GM06990 (cell line): Measurements from ENCODE around the gene STRBP.

Experiments used
- DNase-seq: peaks from one replicate; pipeline ENCODE4 v3.0.0-alpha.2; 2011; ENCODE audit not compliant: insufficient read length; ENCODE audit errors: extremely low read depth
- H3K27me3 ChIP-seq: replicated peaks from 2 replicates; pipeline ENCODE4 v1.6.0; 2011; ENCODE audit warnings: low read length; ENCODE audit not compliant: control insufficient read depth, insufficient read depth
- H3K36me3 ChIP-seq: 2 replicates; pipeline ENCODE4 v1.5.1; 2011; ENCODE audit warnings: low read length; ENCODE audit not compliant: control insufficient read depth, insufficient read depth
- H3K4me3 ChIP-seq: replicated peaks from 2 replicates; pipeline ENCODE4 v1.5.1; 2011; ENCODE audit warnings: low read depth, mild to moderate bottlenecking, control low read depth, low read length
- TF ChIP-seq, protein P1 (sequence below): IDR thresholded peaks from 2 replicates; pipeline ENCODE4 v1.5.1; 2011; ENCODE audit warnings: low read length, control low read depth, mild to moderate bottlenecking, inconsistent platforms; ENCODE audit not compliant: insufficient read depth, poor library complexity, severe bottlenecking

The STRBP gene

DNA sequence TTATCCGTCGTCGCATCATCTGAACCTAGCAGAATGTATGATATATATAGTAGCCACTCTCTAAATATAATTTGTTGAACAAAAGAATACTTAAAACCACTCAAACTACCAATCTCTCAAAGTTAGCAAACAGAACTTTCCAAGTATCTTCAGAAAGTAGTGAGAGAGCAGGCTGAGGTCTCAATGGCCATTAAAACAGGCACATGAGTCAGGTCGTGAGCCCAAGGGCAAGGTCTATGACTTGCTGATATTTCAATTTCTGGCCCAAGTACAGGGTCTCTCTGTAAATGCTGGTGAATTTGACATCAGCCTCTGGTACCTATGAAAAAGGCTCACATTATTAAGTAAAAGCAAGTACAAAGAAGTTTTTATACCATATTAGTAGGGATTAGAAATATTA lies 139.8 kb downstream of the STRBP start:
- Histone ChIP-seq H3K36me3 (peaks cover 6% of the 10 kb centered on the region), H3K27me3 (no peaks in the 10 kb centered on the region), H3K4me3 (no peak overlapping the region)
- no peak for DNase-seq
- TF ChIP-seq, protein P1, sequence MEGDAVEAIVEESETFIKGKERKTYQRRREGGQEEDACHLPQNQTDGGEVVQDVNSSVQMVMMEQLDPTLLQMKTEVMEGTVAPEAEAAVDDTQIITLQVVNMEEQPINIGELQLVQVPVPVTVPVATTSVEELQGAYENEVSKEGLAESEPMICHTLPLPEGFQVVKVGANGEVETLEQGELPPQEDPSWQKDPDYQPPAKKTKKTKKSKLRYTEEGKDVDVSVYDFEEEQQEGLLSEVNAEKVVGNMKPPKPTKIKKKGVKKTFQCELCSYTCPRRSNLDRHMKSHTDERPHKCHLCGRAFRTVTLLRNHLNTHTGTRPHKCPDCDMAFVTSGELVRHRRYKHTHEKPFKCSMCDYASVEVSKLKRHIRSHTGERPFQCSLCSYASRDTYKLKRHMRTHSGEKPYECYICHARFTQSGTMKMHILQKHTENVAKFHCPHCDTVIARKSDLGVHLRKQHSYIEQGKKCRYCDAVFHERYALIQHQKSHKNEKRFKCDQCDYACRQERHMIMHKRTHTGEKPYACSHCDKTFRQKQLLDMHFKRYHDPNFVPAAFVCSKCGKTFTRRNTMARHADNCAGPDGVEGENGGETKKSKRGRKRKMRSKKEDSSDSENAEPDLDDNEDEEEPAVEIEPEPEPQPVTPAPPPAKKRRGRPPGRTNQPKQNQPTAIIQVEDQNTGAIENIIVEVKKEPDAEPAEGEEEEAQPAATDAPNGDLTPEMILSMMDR = no peak

DNA sequence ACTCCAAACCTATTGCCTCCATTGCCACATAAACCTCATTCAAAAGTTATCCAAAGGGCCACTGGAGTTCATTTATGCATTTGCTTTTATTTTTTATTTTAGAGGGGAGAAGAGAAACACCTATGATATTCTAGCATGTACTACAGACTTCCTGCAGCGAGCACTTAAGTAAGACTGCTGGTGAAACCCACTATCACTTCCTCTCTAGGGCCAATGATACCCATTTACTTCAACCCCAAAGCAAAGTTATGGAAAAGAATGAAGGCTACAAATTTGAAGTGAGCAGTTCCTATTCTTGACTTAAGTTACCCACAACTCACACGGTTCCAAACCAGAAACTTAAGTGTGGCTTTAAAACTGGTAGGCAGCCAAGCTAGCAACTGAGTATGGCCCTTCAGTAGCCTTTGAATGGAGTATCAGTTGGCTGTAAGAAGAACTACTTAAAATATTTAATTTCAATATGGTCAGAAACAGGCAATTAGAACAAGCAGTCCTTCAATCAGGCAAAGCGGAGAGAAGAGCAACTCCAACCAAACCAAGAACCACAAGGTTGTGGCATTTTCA lies 140.8 kb downstream of the STRBP start:
- TF ChIP-seq, protein P1 = no peak
- Histone ChIP-seq H3K27me3 (no peaks in the 10 kb centered on the region), H3K4me3 (no peak overlapping the region), H3K36me3 (peaks cover 5% of the 10 kb centered on the region)
- DNase-seq = no peak

DNA sequence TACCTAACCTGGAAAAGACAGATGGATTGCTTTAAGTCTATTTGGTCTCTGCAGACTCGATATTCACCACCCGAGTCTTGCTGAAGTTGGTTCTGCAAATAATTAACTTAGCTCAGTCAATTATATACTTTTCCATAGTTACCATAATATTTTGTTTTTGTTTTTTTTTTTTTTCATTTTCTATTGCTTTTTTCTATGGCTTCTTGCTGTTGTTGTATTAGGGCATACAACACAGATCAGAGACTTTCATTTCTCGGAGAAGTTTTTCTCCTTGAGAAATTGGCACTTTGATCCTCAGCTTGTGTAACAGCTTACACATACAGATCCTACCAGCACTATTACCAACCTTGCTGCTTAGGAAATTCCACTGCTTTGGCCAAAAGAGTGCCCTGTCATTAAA lies 146.9 kb downstream of the STRBP start:
- DNase-seq = no peak

DNA sequence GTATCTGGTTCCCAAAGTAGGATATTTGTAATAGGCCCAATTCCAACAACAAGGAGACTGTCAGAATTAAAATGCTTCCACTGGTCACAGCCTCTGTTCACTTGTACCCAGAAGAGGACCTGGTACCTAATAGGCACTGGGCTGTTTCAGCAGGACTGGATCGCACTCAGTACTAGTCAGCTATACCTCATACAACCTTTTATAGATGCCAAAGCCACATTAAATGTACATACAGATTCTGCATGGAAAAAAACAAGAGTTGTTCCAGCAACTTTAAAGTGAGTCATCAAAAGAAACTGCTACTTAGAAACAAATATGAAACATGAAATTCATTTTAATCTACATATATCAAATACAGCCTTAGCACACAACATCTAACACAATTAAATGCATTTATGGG lies 147.4 kb downstream of the STRBP start:
- H3K27me3 ChIP-seq = no peaks in the 10 kb centered on the region
- no peak overlapping the region for H3K4me3 ChIP-seq
- H3K36me3 ChIP-seq = peaks cover 6% of the 10 kb centered on the region
- DNase-seq = no peak
- TF ChIP-seq, protein P1 = no peak

More for the DNA sequence above, 146.9 kb downstream of the STRBP start:
- H3K4me3 ChIP-seq = no peak overlapping the region
- H3K36me3 ChIP-seq = peaks cover 1% of the 10 kb centered on the region
- TF ChIP-seq, protein P1 = no peak
- no peaks in the 10 kb centered on the region for H3K27me3 ChIP-seq

DNA sequence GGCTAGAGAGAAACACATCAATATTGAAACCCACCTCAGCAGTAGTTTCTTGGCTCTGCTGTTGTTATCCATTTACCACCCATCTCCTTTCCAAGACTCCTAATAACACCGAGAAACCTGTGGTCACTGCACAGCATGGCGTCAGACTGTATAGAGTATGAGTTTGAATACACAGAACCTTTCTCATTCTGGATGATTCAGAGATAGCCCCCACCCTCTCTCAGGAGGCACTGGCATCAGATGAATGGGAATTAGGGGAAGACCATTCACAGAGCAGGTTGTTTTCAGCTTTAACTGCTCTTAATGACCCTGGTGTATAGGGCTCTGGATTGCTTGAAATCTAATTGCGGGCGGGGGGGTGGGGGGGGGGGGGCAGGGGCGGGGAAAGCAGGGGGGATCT lies 148.3 kb downstream of the STRBP start:
- Histone ChIP-seq H3K27me3 (no peaks in the 10 kb centered on the region), H3K4me3 (no peak overlapping the region), H3K36me3 (peaks cover 8% of the 10 kb centered on the region)
- DNase-seq = no peak
- TF ChIP-seq, protein P1 = no peak

DNA sequence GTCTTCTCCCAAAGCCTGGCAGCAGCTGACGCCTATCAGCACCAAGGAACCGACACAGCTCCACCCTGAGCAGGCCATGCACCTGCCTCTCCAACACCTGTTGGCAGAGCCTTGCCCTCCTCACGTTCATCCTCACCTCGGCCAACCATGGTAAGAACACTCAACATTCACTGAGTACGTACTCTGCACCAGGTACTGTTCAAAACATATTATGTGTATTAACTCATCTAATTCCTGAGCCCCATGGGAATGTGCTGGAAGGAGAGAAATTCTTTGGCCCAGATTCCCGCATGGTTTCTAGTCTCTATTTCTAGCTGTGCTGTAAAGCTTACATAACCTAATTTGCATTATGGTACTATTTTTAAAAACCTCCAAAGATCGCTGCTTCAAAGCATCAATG lies 148.8 kb downstream of the STRBP start:
- no peak overlapping the region for H3K4me3 ChIP-seq
- no peaks in the 10 kb centered on the region for H3K27me3 ChIP-seq
- TF ChIP-seq, protein P1 = no peak
- H3K36me3 ChIP-seq = peaks cover 10% of the 10 kb centered on the region
- DNase-seq = no peak
